Measurements from ENCODE around the gene OR1I1. TPM values are rescaled to one million over a fixed set of nuclear protein-coding genes. Genes with fewer than 3 reads are reported as not detected.
A peak's percentile ranks its signal among the peaks of the same experiment; 100 is the strongest.

OR1I1 gene
- total RNA-seq, 2 donors from 2014 or later: not detected

- ATAC-seq (replicated peaks in 1 of 2): no peak
- no peak for DNase-seq
- Mint-ChIP-seq H3K27ac (no peak overlapping the region), H3K4me1 (ENCODE audit: low read depth) (no peaks in the 10 kb centered on the region), H3K36me3 (ENCODE audit: insufficient read depth in 2 of 2) (peaks cover 3 to 14% of the 10 kb centered on the region in 2 donors), H3K27me3 (ENCODE audit: low read depth) (no peaks in the 10 kb centered on the region), H3K9me3 (no peaks in the 10 kb centered on the region), H3K4me3 (no peak overlapping the region)
Observed at GRCh38 chr19:15115080-15115479, 33.1 kb downstream of the OR1I1 start.

DNA sequence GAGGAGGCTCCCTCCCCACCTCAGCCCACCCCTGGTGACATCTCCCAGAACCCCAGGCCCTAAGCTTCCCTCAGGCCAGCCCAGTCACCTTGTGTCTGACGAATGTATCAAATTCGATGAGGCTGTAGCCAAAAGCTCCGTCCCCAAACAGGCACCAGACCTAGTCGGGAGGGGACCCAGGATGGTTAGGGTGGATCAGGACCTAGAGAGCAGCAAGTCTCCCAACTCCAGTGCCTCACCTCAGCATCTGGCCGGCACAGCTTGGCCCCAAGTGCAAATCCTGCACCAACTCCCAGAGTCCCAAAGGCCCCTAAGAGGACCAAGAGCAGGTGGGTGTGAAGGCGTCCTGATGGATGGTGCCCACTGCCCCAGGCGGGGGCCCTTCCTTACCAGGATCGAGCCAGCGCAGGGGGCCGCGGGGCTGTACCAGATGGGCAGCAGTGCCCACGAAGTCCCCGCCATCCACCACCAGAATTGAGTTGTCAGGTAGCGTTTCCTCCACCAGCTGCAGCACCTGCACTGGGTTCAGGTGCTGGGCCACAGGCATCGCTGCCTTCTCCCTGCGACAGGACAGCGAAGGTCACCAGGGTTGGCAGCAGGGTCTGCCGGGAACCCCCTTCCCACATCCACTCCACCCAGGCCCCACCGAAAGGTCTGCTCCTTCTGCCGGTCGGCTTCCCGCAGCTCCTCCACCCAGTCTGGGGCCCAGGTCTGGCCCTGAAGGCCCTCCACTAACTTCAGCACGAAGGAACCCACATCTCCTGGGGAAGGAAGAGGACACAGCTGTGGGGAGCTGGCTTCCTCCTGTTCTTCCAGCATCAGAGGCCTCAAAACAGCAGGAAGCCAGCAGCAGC, 34.0 kb downstream of the OR1I1 start:
- Mint-ChIP-seq H3K4me1 (ENCODE audit: low read depth) (no peaks in the 10 kb centered on the region), H3K27me3 (ENCODE audit: low read depth) (no peaks in the 10 kb centered on the region)
- ATAC-seq (replicated peaks in 1 of 2): no peak

DNA sequence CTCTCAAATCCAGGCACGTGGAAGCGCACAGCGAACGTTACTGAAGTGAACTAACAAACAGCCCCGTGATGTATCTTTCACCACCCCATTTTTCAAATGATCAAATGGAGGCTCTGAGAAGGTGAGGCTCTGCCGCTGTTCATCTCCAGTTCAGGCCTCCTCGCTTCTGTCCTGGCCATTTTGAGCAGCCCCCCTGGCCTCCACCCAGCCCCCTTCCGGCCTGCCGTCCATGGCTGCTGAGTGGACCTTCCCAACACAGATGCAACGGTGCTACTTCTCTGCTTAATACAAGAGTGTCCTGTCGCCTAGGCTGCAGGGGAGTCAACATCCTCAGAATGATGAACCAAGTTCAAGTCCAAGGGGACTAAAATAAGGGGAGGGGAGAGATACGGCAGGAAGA, 34.8 kb downstream of the OR1I1 start:
- no peak for ATAC-seq (replicated peaks in 1 of 2)
- Mint-ChIP-seq H3K27me3 (ENCODE audit: low read depth) (no peaks in the 10 kb centered on the region), H3K36me3 (ENCODE audit: insufficient read depth in 2 of 2) (peaks cover 5 to 25% of the 10 kb centered on the region in 2 donors), H3K9me3 (no peaks in the 10 kb centered on the region), H3K4me3 (no peak overlapping the region), H3K4me1 (ENCODE audit: low read depth) (no peaks in the 10 kb centered on the region), H3K27ac (no peak overlapping the region)
- DNase-seq: no peak

More for the DNA sequence above, 34.0 kb downstream of the OR1I1 start:
- Mint-ChIP-seq H3K4me3 (no peak overlapping the region), H3K27ac (no peak overlapping the region), H3K9me3 (no peaks in the 10 kb centered on the region), H3K36me3 (ENCODE audit: insufficient read depth in 2 of 2) (peaks cover 5 to 19% of the 10 kb centered on the region in 2 donors)
- no peak for DNase-seq

- ATAC-seq (replicated peaks in 1 of 2) (no peak), DNase-seq (no peak)
- Mint-ChIP-seq H3K27ac (no peak overlapping the region), H3K4me3 (no peak overlapping the region), H3K36me3 (ENCODE audit: insufficient read depth in 2 of 2) (peaks cover 6 to 25% of the 10 kb centered on the region in 2 donors), H3K27me3 (ENCODE audit: low read depth) (no peaks in the 10 kb centered on the region), H3K9me3 (no peaks in the 10 kb centered on the region), H3K4me1 (ENCODE audit: low read depth) (no peaks in the 10 kb centered on the region)
Observed at GRCh38 chr19:15118248-15118647, 36.2 kb downstream of the OR1I1 start.

DNA sequence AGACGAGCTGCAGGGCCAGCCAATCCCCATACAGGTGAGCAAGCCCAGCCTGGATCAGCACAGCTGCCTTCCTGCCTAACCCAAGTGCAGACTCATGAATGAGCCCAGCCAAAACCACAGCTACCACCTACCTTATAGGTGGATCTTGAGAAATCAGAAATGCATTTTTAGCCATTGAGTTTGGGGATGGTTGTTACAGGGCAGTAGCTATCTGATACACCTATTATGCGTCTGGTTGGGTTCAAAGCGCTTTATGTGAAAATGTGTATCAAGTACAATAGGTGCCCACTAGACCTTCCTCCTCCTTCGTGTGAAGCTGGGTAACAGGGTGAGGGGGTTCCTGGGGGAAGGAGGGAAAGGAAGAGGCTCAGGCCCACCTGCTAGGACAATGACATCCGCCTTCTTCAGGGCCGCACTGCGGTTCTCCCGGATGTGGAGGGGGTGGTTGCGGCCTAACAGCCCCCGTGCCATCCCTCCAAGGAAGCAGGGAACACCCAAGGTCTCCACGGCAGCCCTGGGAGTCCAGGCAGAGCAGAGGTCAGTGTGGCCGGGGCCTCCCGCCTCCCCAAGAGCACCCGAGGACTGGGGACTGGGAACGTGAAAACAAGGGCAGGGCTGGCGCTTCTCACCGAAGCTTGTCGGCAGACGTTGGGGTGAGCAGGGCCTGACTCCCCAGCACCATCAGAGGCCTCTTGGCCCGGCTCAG, 36.9 kb downstream of the OR1I1 start:
- Mint-ChIP-seq H3K4me1 (ENCODE audit: low read depth) (peaks cover 3% of the 10 kb centered on the region), H3K27me3 (ENCODE audit: low read depth) (no peaks in the 10 kb centered on the region), H3K36me3 (ENCODE audit: insufficient read depth in 2 of 2) (peaks cover 6 to 25% of the 10 kb centered on the region in 2 donors), H3K4me3 (no peak overlapping the region), H3K27ac (no peak overlapping the region), H3K9me3 (no peaks in the 10 kb centered on the region)
- DNase-seq (no peak), ATAC-seq (replicated peaks in 1 of 2) (no peak)

- Mint-ChIP-seq H3K4me3 (no peak overlapping the region), H3K27ac (no peak overlapping the region), H3K9me3 (no peaks in the 10 kb centered on the region), H3K4me1 (ENCODE audit: low read depth) (peaks cover 11% of the 10 kb centered on the region), H3K36me3 (ENCODE audit: insufficient read depth in 2 of 2) (peaks cover 9 to 23% of the 10 kb centered on the region in 2 donors), H3K27me3 (ENCODE audit: low read depth) (no peaks in the 10 kb centered on the region)
- DNase-seq (no peak), ATAC-seq (replicated peaks in 1 of 2) (no peak)
Observed at GRCh38 chr19:15120135-15121026, 38.4 kb downstream of the OR1I1 start.

GRCh38 chr19:15122331-15123030, 40.5 kb downstream of the OR1I1 start:
- no peak for DNase-seq
- Mint-ChIP-seq H3K36me3 (ENCODE audit: insufficient read depth in 2 of 2) (peaks cover 9 to 23% of the 10 kb centered on the region in 2 donors), H3K27ac (no peak overlapping the region), H3K27me3 (ENCODE audit: low read depth) (no peaks in the 10 kb centered on the region), H3K9me3 (no peaks in the 10 kb centered on the region), H3K4me1 (ENCODE audit: low read depth) (peaks cover 11% of the 10 kb centered on the region), H3K4me3 (no peak overlapping the region)
- no peak for ATAC-seq (replicated peaks in 1 of 2)

DNA sequence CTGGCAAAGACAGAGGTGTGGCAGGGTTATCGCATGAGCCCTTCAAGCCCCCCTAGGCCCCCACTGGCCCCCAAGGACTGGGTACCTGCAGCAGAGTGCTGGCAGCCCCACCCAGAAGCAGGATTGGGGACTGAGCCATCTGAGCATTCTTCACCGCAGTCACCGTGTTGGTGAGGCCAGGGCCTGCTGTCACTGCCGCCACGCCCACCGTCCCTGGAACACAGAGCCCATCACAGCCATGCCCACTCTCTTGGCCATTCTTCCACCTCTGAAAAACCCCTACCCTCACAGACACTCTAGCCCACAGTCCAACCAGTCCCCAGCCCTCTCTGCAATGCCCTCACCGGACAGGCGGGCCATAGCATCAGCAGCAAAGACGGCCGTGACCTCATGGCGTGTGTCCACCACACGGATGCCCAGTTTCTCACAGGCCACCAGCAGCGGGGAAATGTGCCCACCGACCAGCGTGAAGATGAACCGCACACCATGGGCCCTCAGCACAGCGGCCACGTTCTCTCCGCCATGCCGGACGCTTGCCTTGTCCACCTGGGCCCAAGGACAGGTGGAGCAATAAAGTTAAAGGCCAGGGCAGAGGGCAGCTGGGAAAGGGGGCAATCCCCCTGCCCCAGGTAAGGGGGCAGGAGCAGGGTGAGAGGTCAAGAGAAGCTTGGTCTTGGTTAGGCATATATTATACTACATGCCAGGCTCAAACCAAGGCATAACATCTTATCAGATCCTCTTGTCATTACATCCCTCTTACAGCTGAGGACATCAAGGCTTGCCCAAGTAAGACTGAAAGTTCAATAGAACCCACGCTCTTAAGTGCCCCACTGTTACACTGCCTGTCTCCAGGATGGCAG, 41.2 kb downstream of the OR1I1 start:
- Mint-ChIP-seq H3K9me3 (no peaks in the 10 kb centered on the region), H3K36me3 (ENCODE audit: insufficient read depth in 2 of 2) (peaks cover 9 to 23% of the 10 kb centered on the region in 2 donors), H3K27ac (no peak overlapping the region), H3K4me3 (peak overlapping the region; percentile 92), H3K4me1 (ENCODE audit: low read depth) (peaks cover 11% of the 10 kb centered on the region), H3K27me3 (ENCODE audit: low read depth) (no peaks in the 10 kb centered on the region)
- ATAC-seq (replicated peaks in 1 of 2): no peak
- DNase-seq: no peak

DNA sequence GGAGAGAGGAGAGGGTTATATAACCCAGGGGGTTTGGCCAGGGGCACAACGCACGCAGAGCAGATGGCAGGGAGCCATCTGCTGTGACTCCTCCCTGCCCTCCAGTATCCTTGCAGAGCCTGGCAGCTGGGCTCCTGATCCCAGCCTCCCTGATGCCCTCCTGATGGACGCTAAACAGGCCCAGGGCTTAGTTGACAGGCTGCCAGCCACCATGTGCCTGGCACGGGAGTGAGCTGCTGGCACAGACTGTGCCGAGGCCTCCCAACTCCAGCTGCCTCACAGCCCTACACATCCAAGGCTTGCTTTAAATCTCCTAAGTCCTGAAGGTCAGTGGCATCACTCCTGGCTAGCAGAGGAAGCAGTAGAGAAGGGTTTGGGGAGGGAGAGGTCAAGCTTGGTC, 41.9 kb downstream of the OR1I1 start:
- Mint-ChIP-seq H3K36me3 (ENCODE audit: insufficient read depth in 2 of 2) (peaks cover 8 to 18% of the 10 kb centered on the region in 2 donors), H3K27ac (no peak overlapping the region), H3K4me3 (peak overlapping the region; percentile 92), H3K4me1 (ENCODE audit: low read depth) (peaks cover 12% of the 10 kb centered on the region), H3K9me3 (no peaks in the 10 kb centered on the region), H3K27me3 (ENCODE audit: low read depth) (no peaks in the 10 kb centered on the region)
- no peak for ATAC-seq (replicated peaks in 1 of 2)
- no peak for DNase-seq

GRCh38 chr19:15124572-15125231, 42.7 kb downstream of the OR1I1 start:
- ATAC-seq (replicated peaks in 1 of 2) (no peak), DNase-seq (peak in 1 of 2 donors; percentile 13)
- peak overlapping the region; percentile 92 for H3K4me3 Mint-ChIP-seq
- peak overlapping the region; percentile 97 for H3K27ac Mint-ChIP-seq
- H3K4me1 Mint-ChIP-seq (ENCODE audit: low read depth): peaks cover 20% of the 10 kb centered on the region
- no peaks in the 10 kb centered on the region for H3K27me3 Mint-ChIP-seq (ENCODE audit: low read depth)
- H3K9me3 Mint-ChIP-seq: no peaks in the 10 kb centered on the region
- peaks cover 6 to 13% of the 10 kb centered on the region in 2 donors for H3K36me3 Mint-ChIP-seq (ENCODE audit: insufficient read depth in 2 of 2)

DNA sequence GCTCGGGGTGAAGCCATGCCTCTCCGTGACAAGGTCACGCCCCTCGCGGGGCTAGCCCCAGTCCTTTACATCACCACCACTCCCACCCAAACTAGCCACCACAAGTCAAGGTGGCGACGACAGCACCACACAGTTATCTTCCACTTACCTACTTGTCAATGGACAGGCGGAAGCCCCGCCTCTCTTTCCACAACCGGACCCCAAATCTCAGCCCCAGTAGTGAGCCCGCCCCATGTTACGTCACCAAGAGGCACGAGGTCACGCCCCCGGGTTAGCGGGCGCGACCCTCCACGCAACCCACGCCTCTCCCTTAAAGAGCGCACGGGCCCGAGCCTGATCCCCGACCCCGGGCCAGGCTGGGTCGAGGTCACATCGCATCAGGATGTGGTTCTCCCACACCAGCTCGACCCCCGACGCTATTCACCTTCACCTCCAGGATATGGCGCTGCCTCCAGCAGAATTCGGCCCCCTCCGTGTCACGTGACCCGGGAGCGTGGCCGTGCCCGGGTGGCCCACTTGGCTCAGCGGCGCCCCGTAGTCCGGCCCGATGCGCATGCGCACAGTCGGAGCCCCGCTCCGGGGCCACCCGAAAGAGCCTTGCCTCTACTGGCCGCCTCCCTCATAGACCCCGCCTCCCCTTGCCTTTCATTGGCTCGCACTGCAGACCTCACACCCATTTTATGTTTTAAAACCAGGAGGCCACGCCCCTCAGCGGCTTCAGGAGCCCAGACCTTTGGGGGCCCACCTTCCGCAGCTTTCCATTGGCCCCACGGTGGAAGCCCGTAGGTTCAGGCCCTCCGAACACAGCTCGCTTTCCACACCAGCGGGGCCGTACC, 43.4 kb downstream of the OR1I1 start:
- Mint-ChIP-seq H3K9me3 (no peaks in the 10 kb centered on the region), H3K36me3 (ENCODE audit: insufficient read depth in 2 of 2) (peaks cover 6 to 9% of the 10 kb centered on the region in 2 donors), H3K4me3 (peak overlapping the region; percentile 92), H3K4me1 (ENCODE audit: low read depth) (peaks cover 27% of the 10 kb centered on the region), H3K27me3 (ENCODE audit: low read depth) (no peaks in the 10 kb centered on the region), H3K27ac (peak overlapping the region; percentile 97)
- ATAC-seq (replicated peaks in 1 of 2): peak; percentile 93 to 94
- peak; percentile 99 for DNase-seq
